GM21447 (cell line): ENCODE data around the gene HERPUD2.
"Not testable (repeated sequence)": the region's sequence is repeated elsewhere in the genome, so short reads cannot be mapped to it uniquely, and the experiment has no call there.

ENCODE experiments used
- ATAC-seq: cut with Tn5 transposase; IDR thresholded peaks from one replicate; pipeline ENCODE4 v1.9.1; 2021; ENCODE audit not compliant: unreplicated experiment

Gene HERPUD2

GRCh38 chr7:35623381-35623780 lies 71.6 kb downstream of the HERPUD2 start:
- ATAC-seq = no peak

GRCh38 chr7:35619863-35620262 lies 75.1 kb downstream of the HERPUD2 start:
- ATAC-seq = no peak

- ATAC-seq = no peak
Measured at GRCh38 chr7:35617041-35617440, 77.9 kb downstream of the HERPUD2 start.

- no peak for ATAC-seq
Measured at GRCh38 chr7:35613150-35613549, 81.8 kb downstream of the HERPUD2 start.

- ATAC-seq = no peak
Measured at GRCh38 chr7:35605760-35606159, 89.2 kb downstream of the HERPUD2 start.

GRCh38 chr7:35604595-35604994 lies 90.3 kb downstream of the HERPUD2 start:
- no peak for ATAC-seq

GRCh38 chr7:35599645-35600044 lies 95.3 kb downstream of the HERPUD2 start:
- ATAC-seq = no peak

GRCh38 chr7:35599061-35599460 lies 95.9 kb downstream of the HERPUD2 start:
- no peak for ATAC-seq

GRCh38 chr7:35596061-35596460 lies 98.9 kb downstream of the HERPUD2 start:
- ATAC-seq = no peak

GRCh38 chr7:35593899-35594298 lies 101.0 kb downstream of the HERPUD2 start:
- no peak for ATAC-seq

GRCh38 chr7:35588647-35589046 lies 106.3 kb downstream of the HERPUD2 start:
- ATAC-seq = no peak

- no peak for ATAC-seq
Measured at GRCh38 chr7:35584990-35585389, 109.9 kb downstream of the HERPUD2 start.

GRCh38 chr7:35584533-35584932 lies 110.4 kb downstream of the HERPUD2 start:
- ATAC-seq = not testable (repeated sequence)
